ENCODE data around the gene WDR1. TPM values are rescaled to one million over a fixed set of nuclear protein-coding genes. Genes with fewer than 3 reads are reported as not detected.

WDR1 gene
- total RNA-seq, 1 experiment from 2014 or later = 367 TPM

DNA sequence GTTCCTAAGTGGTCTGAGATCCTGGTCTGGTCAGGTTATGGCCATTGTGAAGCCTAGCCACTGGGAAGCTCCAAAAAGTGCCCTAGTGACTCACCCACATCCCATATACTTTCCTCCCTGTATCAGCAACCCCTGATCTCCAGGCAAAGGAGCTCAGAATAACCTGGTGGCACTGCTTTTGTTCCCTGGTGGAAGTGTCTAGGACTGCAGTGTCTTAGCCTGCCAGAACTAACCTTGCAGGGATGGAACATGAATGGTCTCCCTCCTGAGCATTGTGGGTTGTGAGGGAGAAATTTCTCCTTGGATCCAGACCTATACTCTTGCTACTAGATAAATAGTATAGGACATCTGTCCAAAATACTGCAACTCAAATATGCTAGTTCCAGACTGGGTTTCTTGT, 27.9 kb upstream of the WDR1 start:
- Histone ChIP-seq H3K27ac (ENCODE audit: insufficient read length, low read depth, low read length) (no peak overlapping the region), H4K8ac (replicated peaks; ENCODE audit: insufficient read length, low read depth, low read length) (no peak overlapping the region), H4K91ac (ENCODE audit: insufficient read length, low read depth, low read length) (no peak overlapping the region), H3K4me2 (ENCODE audit: insufficient read depth, insufficient read length, low read length) (no peak overlapping the region), H3K23ac (ENCODE audit: insufficient read length, low read depth, low read length) (no peak overlapping the region), H2BK20ac (ENCODE audit: low read depth, low read length, poor library complexity, severe bottlenecking) (no peak overlapping the region), H2AK5ac (ENCODE audit: insufficient read length, low read length) (no peak overlapping the region), H3K4me1 (ENCODE audit: insufficient read depth, low read length) (no peaks in the 10 kb centered on the region), H3T11ph (ENCODE audit: low read length) (no peak overlapping the region), H3K56ac (ENCODE audit: insufficient read length, low read depth, low read length) (no peak overlapping the region), H3K79me2 (ENCODE audit: insufficient read depth, low read length) (no peaks in the 10 kb centered on the region), H2AFZ (ENCODE audit: low read length) (no peak overlapping the region), H3K14ac (ENCODE audit: insufficient read depth, low read length) (no peak overlapping the region), H3K18ac (ENCODE audit: insufficient read length, low read depth, low read length) (no peak overlapping the region), H3K9ac (ENCODE audit: extremely low read depth, insufficient read length, low read length) (no peak overlapping the region), H2BK5ac (ENCODE audit: insufficient read length, low read length) (no peak overlapping the region), H2BK120ac (ENCODE audit: low read depth, low read length, poor library complexity, severe bottlenecking) (no peak overlapping the region), H3K9me3 (ENCODE audit: control insufficient read depth, low read depth, low read length) (no peaks in the 10 kb centered on the region), H3K23me2 (ENCODE audit: insufficient read length, low read depth, low read length, poor library complexity, severe bottlenecking) (no peaks in the 10 kb centered on the region), H4K20me1 (ENCODE audit: control insufficient read depth, insufficient read depth, insufficient read length) (no peaks in the 10 kb centered on the region), H2BK12ac (ENCODE audit: insufficient read length, low read depth, low read length) (no peak overlapping the region), H2BK15ac (ENCODE audit: low read depth, low read length) (no peak overlapping the region), H3K27me3 (ENCODE audit: insufficient read depth, low read length) (no peaks in the 10 kb centered on the region; the same call in 1 of the 2 replicates), H4K5ac (ENCODE audit: insufficient read length, low read depth, low read length) (no peak overlapping the region), H3K79me1 (ENCODE audit: insufficient read depth, low read depth, low read length, poor library complexity, severe bottlenecking) (no peaks in the 10 kb centered on the region), H3K4ac (ENCODE audit: low read depth, low read length) (no peak overlapping the region)
- H3K27ac Mint-ChIP-seq = no peak overlapping the region
- peaks cover 3 to 6% of the 10 kb centered on the region in 2 experiments for H3K4me1 Mint-ChIP-seq
- H3K4me3 Mint-ChIP-seq = no peak overlapping the region
- DNase-seq = no peak
- peaks cover 33% of the 10 kb centered on the region for H3K27me3 Mint-ChIP-seq (ENCODE audit: low read depth)
- no peaks in the 10 kb centered on the region for H3K36me3 Mint-ChIP-seq (ENCODE audit: insufficient read depth in 1 of 3, low read depth in 3 of 3)
- TF ChIP-seq, protein P1, sequence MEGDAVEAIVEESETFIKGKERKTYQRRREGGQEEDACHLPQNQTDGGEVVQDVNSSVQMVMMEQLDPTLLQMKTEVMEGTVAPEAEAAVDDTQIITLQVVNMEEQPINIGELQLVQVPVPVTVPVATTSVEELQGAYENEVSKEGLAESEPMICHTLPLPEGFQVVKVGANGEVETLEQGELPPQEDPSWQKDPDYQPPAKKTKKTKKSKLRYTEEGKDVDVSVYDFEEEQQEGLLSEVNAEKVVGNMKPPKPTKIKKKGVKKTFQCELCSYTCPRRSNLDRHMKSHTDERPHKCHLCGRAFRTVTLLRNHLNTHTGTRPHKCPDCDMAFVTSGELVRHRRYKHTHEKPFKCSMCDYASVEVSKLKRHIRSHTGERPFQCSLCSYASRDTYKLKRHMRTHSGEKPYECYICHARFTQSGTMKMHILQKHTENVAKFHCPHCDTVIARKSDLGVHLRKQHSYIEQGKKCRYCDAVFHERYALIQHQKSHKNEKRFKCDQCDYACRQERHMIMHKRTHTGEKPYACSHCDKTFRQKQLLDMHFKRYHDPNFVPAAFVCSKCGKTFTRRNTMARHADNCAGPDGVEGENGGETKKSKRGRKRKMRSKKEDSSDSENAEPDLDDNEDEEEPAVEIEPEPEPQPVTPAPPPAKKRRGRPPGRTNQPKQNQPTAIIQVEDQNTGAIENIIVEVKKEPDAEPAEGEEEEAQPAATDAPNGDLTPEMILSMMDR (conservative IDR thresholded peaks at IDR 0.05) = no peak
- H3K9me3 Mint-ChIP-seq = no peaks in the 10 kb centered on the region; a peak in 1 of 5 replicates

All from H9 (cell line).